GM19452 (cell line): ENCODE data around the gene TPX2.
A peak's percentile ranks its signal among the peaks of the same experiment; 100 is the strongest.
"Not testable (repeated sequence)": the region's sequence is repeated elsewhere in the genome, so short reads cannot be mapped to it uniquely, and the experiment has no call there.

Source experiments
- ATAC-seq: cut with Tn5 transposase; IDR thresholded peaks from one replicate; pipeline ENCODE4 v1.9.1; 2021; ENCODE audit not compliant: unreplicated experiment

TPX2 gene

DNA sequence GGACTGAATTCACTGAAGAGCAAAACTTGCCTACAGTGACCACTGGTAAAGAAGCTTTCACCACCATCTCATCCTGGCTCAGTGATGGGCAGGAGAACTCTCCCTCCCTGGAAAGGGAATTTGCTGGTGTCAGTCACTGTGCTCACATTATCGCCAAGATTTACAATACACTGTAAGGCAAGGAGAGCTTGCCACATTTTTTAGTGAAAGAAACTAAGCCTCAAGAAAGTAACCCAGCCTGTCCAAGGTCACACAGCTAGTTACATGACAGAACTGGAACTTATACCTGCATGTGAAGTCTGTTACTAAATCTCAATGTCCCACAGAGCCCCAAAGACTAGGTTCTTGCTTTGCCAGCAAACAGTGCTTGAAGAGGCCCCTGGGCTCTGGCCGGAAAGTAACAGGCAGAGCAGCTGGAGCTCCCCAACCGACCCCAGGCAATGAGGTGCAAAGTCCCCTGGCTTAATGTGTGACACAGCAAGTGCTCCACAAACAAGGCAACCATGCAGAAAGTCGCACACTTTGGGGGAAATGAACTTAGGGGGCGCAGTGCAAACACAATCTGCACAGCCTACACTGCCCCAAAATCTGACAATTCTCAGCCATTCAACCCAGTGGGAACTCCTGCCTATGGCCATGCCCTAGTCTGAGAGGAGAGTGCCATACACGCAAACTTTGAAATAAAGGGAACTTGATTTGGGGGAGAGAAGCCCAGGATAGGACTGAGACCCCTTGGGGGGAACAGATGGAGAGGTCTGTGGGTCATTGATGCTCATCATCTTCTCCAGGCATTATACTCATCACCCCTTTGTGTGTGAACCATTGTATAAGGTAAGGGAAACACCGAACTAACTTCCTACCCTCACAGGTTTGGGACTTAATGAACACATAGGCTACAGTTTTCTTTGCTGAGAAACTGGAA, 18.3 kb upstream of the TPX2 start:
- ATAC-seq: no peak

DNA sequence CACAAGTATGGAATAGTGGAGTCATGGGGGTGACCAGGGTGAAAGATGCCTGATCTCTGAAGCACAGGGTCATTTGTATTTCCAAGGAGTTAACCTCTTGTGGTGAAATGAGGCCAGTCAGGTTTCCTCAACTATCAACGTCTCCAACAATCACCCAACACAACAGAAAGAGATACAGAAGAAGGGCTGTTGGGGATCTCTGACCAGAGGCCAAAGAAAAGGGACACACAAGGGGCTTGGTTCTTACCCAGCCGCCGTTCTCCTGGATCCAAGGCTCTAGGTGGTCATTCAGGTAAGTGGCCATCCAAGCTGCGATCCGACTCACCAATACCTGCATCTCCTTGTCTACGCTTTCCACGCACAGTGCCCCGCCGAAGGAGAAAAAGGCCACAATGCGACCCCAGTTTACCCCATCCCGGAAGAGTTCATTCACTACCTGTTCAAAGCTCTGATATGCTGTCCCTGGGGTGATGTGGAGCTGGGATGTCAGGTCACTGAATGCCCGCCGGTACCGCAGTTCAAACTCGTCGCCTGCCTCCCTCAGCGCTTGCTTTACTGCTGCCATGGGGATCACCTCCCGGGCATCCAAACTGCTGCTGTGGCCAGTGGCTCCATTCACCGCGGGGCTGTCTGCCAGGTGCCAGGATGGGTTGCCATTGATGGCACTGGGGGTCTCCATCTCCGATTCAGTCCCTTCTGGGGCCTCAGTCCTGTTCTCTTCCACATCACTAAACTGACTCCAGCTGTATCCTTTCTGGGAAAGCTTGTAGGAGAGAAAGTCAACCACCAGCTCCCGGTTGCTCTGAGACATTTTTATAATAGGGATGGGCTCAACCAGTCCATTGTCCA, 17.5 kb upstream of the TPX2 start:
- no peak for ATAC-seq

DNA sequence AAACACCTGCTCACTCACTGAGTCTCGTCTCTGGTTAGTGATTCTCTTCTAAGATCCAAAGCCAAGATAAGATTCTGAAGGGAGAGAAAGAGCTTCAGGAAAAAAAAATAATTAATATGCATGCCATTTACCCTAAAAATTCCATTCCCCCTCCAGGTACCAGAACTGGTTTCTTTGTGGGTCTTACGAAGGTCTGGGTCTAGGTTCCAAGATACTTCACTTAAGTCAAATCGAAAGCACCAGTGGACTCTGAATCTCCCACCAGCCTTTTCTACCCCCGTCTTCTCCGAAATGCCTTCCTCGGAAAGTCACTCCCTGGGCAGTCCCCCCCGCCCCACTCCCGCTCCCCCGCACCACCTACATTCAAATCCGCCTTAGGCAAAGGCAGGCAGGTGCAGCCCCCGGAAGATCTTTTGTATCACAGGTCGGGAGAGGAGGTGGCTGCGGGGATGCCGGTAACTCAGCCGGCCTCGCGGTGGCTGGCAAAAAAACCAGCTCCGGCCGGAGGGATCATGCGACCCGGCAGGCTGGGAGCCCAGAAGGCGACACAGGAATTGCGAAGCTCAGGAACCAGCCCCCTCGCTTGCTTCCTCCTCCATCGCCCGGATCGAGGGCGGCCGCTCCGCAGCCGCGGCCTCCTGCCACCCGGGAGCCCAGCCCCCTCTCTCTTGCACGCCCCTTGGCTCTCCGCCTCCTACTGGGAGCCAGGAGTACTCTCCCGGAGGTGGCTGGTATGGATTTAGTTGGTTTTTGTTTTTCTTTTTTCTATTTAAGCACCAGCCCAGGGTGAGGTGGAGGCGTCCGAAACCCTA, 16.6 kb upstream of the TPX2 start, which contains the start of gene BCL2L1:
BCL2L1 (minus strand) TSS at position 612 of the 812 bp plus-strand sequence. CDS start 650 bp downstream, outside the sequence.
- no peak for ATAC-seq

DNA sequence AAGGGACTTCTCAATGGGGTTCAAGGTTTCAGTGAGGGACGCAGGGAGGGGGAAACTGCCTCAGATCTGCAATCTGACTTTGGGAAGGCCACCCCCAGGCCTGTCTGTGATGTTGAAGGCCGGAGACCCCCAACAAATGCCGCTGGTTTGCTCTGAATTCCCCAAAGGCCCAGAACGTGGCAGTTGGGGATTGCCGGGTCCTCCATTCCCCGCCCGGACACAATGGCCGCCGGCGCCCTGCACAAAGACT, 16.1 kb upstream of the TPX2 start:
- ATAC-seq: no peak

GRCh38 chr20:31723319-31724078, 15.6 kb upstream of the TPX2 start:
- peak; percentile 88 for ATAC-seq

DNA sequence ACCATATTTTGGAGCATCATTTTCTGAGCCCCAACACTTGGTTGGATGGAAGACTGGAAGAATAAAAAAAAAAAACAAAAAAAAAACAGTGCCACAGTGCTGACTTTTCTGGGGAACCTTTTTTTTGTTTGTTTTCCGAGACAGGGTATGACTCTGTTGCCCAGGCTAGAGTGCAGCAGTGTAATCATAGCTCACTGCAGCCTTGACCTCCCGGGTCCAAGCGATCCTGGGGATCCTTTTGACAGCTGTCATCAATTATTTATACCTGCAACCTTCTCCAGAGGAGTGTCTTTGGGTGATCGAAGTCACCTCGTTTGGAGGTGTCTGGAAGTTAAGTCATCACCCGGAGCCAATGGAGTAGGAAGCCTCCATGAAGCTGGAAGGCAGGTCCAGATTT, 7.8 kb upstream of the TPX2 start:
- no peak for ATAC-seq

DNA sequence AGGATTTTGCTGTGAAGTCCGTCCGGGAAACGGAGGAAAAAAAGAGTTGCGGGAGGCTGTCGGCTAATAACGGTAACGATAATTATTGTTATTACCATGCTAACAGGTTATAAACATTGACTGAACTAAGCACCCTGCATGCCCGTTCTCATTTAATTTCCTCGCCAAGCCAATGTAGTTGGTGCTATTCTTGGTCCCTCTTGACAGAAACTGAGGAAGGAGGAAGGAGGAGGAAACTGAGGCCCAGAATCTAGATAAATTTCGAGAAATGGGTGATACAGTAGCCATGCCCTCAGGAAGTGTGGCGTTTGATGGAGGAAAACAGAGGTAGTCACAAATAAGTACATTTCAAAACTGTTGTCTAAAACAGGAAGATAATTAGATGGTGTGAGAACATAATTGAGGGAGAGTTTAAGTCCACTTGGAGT, 474 bp downstream of the TPX2 start:
- ATAC-seq: peak; percentile 8

- ATAC-seq: no peak
These were observed 1.1 kb downstream of the TPX2 start for GRCh38 chr20:31740208-31740607.

GRCh38 chr20:31740656-31741323, 1.7 kb downstream of the TPX2 start:
- ATAC-seq: no peak

- ATAC-seq: no peak
These were observed 7.2 kb downstream of the TPX2 start for GRCh38 chr20:31746068-31746878.

DNA sequence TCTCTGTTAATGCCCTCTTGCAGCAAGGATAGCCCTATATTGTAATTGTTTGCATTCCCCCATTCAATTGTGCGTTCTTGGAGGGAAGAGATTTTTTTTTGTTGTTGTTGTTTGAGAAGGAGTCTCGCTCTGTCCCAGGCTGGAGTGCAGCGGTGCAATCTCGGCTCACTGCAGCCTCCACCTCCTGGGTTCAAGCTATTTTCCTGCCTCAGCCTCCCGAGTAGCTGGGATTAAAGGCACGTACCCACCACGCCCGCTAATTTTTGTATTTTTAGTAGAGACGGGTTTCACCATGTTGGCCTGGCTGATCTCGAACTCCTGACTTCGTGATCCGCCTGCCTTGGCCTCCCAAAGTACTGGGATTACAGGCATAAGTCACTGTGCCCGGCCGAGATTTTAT, 7.9 kb downstream of the TPX2 start:
- ATAC-seq: not testable (repeated sequence)

DNA sequence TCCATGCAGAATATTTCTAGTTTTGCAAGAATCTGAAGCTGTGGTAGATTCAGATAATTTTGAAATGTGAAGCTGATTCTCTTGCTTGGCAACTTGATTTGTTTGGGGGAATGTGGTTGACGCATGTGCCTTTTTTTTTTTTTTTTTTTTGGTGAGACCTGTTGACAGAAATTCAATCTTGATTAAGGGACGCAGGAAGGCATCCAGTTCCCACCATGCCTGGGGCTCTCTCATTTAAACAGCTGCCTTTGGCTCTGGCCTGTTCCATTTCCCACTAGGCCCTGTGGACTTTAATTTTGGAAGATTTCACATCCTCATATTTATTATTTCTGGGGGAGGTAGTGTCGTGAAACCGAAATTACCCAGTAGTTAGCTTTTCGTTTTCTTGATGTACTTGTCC, 8.6 kb downstream of the TPX2 start:
- ATAC-seq: no peak

GRCh38 chr20:31749223-31749622, 10.1 kb downstream of the TPX2 start:
- ATAC-seq: no peak

DNA sequence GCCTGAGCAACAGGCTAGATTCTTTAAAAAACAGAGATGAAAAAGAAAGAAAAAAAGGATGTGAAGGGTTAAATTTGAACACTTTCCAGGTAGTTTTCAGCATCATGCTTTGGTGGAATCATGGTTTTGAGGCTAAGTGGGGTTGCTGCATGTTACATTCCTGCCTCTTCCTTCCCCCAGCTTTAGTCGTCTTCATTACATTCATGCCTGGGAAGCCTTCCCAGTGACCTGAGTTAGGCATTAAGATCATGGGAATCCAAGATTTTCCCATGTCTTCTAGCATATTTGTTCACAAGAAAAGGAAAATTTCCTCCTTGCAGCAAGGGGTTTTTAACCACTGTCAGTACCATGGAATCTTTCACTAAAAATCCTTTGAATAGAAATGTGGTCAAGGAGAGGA, 12.0 kb downstream of the TPX2 start:
- no peak for ATAC-seq

GRCh38 chr20:31757254-31757653, 18.2 kb downstream of the TPX2 start:
- no peak for ATAC-seq

DNA sequence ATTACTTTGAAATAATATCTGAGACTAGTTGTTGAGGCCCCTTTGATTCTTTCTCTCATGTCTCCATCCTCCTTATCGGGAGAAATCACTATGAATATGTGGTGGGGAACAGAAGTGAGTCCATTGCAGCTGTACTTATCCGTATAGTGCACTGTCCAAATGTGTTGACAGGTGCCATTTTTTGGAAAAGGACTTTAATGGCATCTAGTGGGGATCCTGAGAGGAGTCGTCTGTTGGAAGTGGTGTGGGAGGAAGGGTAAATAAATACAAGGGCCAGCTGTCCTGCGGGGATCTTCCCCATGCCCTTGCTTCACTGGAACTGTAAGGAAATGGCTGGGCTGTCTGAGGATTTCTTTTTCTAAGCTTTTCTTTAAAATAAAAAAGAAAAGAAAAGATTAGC, 19.4 kb downstream of the TPX2 start:
- no peak for ATAC-seq

DNA sequence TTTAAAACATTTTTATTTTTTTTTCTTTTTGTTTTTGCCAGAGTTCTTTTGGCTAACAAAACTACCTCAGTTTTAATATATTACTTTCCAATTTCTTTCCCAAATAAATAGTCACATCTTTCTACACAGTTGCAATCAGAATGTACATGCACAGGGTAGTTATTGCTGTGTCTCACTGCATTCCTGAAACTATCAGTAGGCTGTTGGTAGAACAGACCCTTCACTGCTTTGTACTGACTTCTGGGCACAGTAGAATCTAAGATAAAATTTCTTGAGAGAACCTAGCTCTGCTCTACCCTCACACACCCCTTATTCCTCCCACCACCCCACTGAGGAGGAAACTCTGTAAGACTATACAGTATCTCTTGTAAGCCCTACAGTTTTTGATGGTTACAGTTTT, 19.9 kb downstream of the TPX2 start:
- ATAC-seq: no peak

DNA sequence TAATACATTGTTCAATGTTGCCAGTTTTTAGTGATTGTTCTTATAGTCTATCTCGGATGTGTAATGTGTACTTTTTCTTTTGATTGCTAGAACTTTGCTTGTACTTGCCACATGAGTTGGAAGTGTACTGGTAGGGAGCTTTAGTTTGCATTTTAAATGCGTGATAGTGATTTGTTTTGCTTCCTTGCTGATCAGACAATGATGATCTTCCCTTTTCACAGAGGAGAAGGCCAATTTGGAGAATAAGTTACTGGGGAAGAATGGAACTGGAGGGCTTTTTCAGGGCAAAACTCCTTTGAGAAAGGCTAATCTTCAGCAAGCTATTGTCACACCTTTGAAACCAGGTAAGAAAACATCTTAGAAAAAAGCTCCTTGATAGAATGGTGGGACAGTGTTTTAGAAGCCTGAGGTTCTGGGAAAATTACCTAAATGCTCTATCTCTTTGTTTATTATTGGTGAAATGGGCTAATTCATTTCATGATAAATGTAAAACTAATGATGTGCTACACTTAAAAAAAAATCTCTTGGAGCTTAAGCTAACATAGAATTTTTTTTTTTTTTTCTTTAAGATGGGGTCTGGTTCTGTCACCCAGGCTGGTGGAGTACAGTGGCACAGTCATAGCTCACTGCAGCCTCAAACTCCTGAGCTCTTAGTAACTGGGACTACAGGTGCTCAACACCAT, 20.9 kb downstream of the TPX2 start:
- ATAC-seq: no peak
